HG02798 (cell line): Measurements from ENCODE around the gene MFSD2B.

Source experiments
- ATAC-seq: cut with Tn5 transposase; IDR thresholded peaks from one replicate; pipeline ENCODE4 v1.9.1; 2021; ENCODE audit warnings: mild to moderate bottlenecking; ENCODE audit not compliant: unreplicated experiment, poor library complexity

MFSD2B gene

GRCh38 chr2:24049485-24050021, 39.7 kb downstream of the MFSD2B start, which contains the start of gene FKBP1B:
FKBP1B (plus strand) TSS chr2:24049741; CDS start chr2:24049850, 109 bp downstream.
- ATAC-seq, result peak; percentile 19

- no peak for ATAC-seq
Measured at GRCh38 chr2:24050041-24050979, 40.4 kb downstream of the MFSD2B start.

- ATAC-seq, result no peak
Measured at GRCh38 chr2:24051833-24052232, 41.9 kb downstream of the MFSD2B start.

GRCh38 chr2:24052951-24053350, 43.1 kb downstream of the MFSD2B start:
- ATAC-seq, result no peak

- ATAC-seq, result no peak
Measured at GRCh38 chr2:24054366-24055010, 44.6 kb downstream of the MFSD2B start.

- ATAC-seq, result no peak
Measured at GRCh38 chr2:24055750-24056149, 45.9 kb downstream of the MFSD2B start.

GRCh38 chr2:24058564-24059271, 48.8 kb downstream of the MFSD2B start:
- ATAC-seq, result no peak

GRCh38 chr2:24065341-24065740, 55.5 kb downstream of the MFSD2B start:
- ATAC-seq, result no peak

- no peak for ATAC-seq
Measured at GRCh38 chr2:24072259-24072658, 62.4 kb downstream of the MFSD2B start.

GRCh38 chr2:24073816-24074215, 63.9 kb downstream of the MFSD2B start:
- ATAC-seq, result no peak

GRCh38 chr2:24075259-24075658, 65.4 kb downstream of the MFSD2B start:
- no peak for ATAC-seq
